ENCODE measurements around the gene COMMD4.
"Not testable (repeated sequence)": the region's sequence is repeated elsewhere in the genome, so short reads cannot be mapped to it uniquely, and the experiment has no call there.

COMMD4 gene

DNA sequence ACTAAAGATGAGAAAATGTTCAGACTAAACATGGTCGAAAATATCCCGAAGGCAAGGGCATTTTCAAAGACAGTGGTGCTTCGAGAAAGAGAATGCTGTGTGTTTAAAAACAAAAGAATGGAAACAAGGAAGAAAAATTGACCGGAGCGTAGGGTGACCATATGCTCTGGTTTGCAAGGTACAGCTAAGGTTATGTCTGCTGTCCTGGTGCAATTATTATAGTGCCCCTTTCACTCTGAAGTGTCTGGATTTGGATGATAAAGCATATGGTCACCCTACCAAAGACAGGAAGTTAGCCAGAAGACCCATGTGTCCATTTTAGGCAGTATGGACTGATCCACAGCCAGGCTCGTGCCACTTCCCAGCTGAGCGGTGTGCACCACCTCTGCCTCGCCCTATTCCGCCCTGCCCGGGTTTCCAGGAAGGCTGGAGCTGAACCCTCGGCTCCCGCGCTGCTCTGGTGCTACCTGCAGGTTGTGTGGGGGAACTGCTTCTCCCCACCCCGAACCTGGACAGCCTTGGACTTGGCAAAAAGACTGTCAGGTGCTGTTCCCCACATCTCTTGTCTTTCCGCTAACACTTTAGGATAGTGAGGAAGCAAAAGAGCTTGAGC is 28.0 kb upstream of the COMMD4 start:
- peak; percentile 50 for DNase-seq (ENCODE audit: low spot score)
- no peak overlapping the region for H3K27ac ChIP-seq
- TF ChIP-seq, protein P1, sequence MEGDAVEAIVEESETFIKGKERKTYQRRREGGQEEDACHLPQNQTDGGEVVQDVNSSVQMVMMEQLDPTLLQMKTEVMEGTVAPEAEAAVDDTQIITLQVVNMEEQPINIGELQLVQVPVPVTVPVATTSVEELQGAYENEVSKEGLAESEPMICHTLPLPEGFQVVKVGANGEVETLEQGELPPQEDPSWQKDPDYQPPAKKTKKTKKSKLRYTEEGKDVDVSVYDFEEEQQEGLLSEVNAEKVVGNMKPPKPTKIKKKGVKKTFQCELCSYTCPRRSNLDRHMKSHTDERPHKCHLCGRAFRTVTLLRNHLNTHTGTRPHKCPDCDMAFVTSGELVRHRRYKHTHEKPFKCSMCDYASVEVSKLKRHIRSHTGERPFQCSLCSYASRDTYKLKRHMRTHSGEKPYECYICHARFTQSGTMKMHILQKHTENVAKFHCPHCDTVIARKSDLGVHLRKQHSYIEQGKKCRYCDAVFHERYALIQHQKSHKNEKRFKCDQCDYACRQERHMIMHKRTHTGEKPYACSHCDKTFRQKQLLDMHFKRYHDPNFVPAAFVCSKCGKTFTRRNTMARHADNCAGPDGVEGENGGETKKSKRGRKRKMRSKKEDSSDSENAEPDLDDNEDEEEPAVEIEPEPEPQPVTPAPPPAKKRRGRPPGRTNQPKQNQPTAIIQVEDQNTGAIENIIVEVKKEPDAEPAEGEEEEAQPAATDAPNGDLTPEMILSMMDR (conservative IDR thresholded peaks at IDR 0.05; ENCODE audit: low read depth) = peak; percentile 46
- POLR2A ChIA-PET (ENCODE audit: low non-redundant PET) = no interaction called here
- CTCF ChIA-PET = interaction anchor here (0.7 kb wide), 1 partner anchor 260 kb away, joined by 5 read pairs; no protein-coding TSS in a partner anchor

DNA sequence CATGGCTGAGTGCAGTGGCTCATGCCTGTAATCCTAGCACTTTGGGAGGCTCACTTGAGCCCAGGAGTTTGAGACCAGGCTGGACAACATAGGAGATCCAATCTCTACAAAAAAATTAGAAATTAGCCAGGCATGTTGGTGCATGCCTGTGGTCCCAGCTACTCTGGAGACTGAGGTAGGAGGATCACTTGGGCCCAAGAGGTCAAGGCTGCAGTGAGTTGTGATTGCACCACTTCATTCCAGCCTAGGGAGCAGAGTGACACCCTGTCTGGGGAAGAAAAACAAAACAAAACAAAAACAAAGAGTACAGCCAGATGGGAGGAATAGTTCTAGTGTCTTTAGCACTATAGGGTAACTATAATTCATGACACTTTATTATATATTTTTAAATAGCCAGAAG is 26.2 kb upstream of the COMMD4 start:
- TF ChIP-seq, protein P1 (conservative IDR thresholded peaks at IDR 0.05; ENCODE audit: low read depth) = no peak
- ChIA-PET CTCF (no interaction called here), POLR2A (ENCODE audit: low non-redundant PET) (no interaction called here)
- DNase-seq (ENCODE audit: low spot score) = no peak
- H3K27ac ChIP-seq = no peak overlapping the region

DNA sequence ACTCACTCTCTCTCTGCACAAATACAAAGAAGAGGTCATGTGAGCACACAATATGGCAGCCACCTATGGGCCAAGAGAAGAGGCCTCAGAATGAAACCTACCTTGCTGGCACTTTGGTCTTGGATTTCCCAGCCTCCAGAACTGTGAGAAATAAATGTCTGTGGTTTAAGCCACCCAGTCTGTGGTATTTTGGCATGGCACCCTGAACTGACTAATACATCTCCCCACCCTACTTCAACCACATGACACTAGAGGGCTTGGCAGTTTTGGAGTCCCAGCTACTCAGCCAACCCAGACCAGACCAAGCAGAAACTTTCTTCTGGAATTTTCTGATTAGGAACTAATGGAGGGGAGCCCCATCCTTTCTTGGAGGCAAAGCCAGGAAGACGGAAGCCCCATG is 23.3 kb upstream of the COMMD4 start:
- DNase-seq (ENCODE audit: low spot score) = peak; percentile 28
- CTCF ChIA-PET; POLR2A ChIA-PET (ENCODE audit: low non-redundant PET): not testable (repeated sequence)
- peak overlapping the region; percentile 34 for H3K27ac ChIP-seq

DNA sequence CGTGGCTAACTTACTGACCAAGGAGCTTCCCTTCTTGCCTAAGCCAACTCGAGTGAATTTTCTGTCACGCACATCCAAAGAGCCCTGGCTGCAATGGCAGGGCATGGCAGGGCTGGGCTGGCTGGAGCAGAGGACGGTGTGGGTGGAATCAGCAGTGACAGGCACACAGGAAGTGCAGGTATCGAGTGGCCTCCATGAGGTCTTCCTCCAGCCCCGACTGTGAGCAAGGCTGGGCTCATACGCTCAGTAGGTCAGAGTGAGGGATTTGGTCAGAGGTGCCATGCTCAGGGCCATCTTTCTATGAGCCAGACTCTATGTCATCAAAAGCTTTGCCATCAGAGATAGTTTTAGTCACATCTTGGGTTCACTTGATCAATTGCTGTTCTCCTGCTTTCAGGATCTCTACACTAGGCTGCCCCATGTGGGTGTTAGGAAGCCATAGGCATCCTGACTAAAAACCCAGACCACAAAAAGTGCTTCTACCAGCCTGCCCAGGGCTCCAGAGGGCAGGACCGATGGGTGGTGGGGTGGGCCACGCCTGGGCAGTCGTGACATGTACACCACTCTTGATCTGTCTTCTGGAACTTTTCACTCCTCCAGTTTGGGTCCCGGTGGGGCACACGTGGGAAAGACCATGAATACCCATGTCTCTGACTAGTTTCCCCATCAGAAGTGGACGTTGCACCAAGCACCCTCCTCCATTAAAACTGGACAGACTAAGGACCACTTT is 22.6 kb upstream of the COMMD4 start:
- CTCF ChIA-PET = no interaction called here

DNA sequence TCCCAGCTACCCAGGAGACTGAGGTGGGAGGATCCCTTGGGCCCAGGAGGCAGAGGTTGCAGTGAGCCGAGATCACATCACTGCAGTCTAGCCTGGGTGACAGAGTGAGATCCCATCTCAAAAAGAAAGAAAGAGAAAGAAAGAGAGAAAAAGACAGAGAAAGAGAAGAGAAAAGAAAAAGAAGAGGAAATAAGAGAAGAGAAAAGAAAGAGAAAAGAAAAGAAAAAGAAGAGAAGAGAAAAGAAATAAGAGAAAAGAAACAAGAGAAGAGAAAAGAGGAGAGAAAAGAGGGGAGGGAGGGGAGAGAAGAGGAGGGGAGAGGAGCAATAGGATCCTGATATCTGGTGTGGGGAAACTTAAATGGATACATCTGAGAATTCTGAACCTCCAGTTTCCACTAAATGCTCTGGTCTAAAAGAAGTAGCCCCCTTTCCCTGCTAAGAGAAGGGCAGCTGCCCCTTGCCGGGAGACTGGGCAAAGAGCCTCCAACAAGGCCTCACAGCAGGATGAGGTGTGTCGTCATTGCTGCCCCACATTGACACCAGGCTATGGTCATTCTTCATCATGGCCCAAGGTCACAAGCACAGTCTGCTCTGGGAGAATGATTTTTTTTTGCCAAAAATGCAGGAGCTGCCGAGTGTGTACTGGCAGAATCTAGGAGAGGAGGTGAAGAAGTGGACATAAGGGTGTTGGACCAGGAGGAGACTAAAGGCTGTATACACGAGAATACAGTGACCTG is 21.1 kb upstream of the COMMD4 start:
- POLR2A ChIA-PET (ENCODE audit: low non-redundant PET) = interaction anchor here (0.7 kb wide), 1 partner anchor 53 kb away, joined by 3 read pairs; the partner anchor contains the start of gene MAN2C1
- TF ChIP-seq, protein P1 (conservative IDR thresholded peaks at IDR 0.05; ENCODE audit: low read depth) = no peak
- CTCF ChIA-PET = no interaction called here
- no peak for DNase-seq (ENCODE audit: low spot score)
- H3K27ac ChIP-seq = no peak overlapping the region

More for the DNA sequence above, 22.6 kb upstream of the COMMD4 start:
- POLR2A ChIA-PET (ENCODE audit: low non-redundant PET) = no interaction called here
- H3K27ac ChIP-seq = peak overlapping the region; percentile 34
- DNase-seq (ENCODE audit: low spot score) = no peak
- TF ChIP-seq, protein P1 (conservative IDR thresholded peaks at IDR 0.05; ENCODE audit: low read depth) = no peak

DNA sequence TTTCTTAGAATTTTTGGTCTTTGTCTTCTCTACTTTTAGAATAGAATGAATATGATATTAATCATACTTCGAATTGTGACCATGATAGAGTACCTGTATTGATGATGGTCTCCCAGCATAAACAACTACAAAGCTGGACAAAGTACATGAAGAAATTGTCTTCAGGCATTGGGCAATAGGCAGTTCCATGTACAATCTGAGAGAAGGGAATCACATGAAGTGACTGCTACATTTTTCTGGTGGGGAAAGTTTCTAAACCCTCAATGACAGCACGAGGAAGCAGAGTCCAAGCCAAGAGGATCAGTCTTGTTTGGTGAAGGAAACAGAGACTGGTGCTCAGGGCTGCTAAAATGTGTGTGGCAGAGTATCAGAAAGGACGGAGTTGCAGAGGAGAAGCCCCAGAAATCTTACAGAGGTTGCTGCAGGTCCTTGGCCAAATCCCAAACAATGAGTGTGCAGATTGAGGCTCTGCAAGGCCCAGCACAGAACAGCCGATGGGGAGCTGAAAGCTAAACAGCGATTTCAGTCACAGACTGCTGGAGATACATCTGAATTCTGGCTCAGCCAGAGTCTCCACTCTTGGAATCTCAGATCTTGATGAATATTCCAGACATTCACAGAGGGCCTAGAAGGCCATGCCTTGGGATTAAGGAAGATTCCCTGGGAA is 16.5 kb upstream of the COMMD4 start:
- DNase-seq (ENCODE audit: low spot score); POLR2A ChIA-PET (ENCODE audit: low non-redundant PET); H3K27ac ChIP-seq: not testable (repeated sequence)
- CTCF ChIA-PET = interaction anchor here (0.7 kb wide), 1 partner anchor 84 kb away, joined by 5 read pairs; no protein-coding TSS in a partner anchor

DNA sequence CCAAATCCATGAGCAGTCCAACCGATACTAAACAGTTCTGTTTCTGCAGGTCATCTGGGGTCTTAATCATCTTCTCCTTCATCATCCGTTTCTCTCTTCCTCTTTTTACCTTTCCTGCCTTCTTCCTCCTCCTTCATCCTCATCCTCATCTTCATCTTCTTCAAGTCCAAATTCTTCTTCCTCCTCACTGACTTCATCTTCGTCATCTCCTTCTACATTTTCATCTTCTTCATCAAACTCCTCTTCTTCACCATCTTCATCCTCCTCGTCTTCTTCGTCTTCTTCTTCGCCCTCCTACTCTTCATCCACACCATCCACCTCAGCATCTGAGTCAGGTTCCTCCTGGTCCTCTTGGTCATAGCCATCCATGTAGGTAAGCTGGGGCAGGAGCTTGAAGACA is 14.2 kb upstream of the COMMD4 start:
- ChIA-PET CTCF (no interaction called here), POLR2A (ENCODE audit: low non-redundant PET) (no interaction called here)
- DNase-seq (ENCODE audit: low spot score) = no peak
- TF ChIP-seq, protein P1 (conservative IDR thresholded peaks at IDR 0.05; ENCODE audit: low read depth) = no peak
- no peak overlapping the region for H3K27ac ChIP-seq

All from RWPE1 (cell line).